HT1080 (cell line): Measurements from ENCODE around the gene COPS7A. TPM values are rescaled to one million over a fixed set of nuclear protein-coding genes. Genes with fewer than 3 reads are reported as not detected.
"Not testable (repeated sequence)": the region's sequence is repeated elsewhere in the genome, so short reads cannot be mapped to it uniquely, and the experiment has no call there.

Experiments used
- DNase-seq: peaks from one replicate; pipeline ENCODE4 v3.0.0-alpha.2; 2015; ENCODE audit warnings: low read depth
- total RNA-seq: library from RNA; depleted of rRNA; stranded (reverse); fragments of >200 nt; shearing (Covaris generic); gene quantifications from 2 replicates; pipeline ENCODE4 v1.2.3, GENCODE V29; 2014

COPS7A gene
- total RNA-seq, 1 experiment from 2014 or later = 97.5 TPM

- DNase-seq = peak; percentile 34
Measured at GRCh38 chr12:6701078-6701768, 22.6 kb upstream of the COPS7A start.

DNA sequence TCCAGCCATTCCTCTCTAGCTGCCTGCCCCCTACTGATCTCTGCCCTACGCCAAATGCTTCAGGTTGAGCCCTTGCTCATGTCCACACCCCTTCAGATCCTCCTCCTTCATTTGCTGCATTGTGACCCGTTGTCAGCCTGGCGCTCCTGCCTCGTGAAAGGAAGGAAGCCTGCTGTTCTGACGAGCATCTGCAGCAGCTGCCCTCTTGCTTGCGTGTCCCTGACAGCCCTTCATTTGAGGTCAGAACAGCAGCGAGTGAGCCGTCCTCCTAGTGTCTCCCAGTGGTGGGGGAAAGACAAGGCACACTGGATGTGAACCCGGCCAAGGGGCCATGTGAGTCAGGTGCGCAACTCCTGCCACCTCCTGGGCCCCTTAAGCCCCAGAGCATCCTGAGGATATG, 20.2 kb upstream of the COPS7A start:
- DNase-seq = peak; percentile 36

DNA sequence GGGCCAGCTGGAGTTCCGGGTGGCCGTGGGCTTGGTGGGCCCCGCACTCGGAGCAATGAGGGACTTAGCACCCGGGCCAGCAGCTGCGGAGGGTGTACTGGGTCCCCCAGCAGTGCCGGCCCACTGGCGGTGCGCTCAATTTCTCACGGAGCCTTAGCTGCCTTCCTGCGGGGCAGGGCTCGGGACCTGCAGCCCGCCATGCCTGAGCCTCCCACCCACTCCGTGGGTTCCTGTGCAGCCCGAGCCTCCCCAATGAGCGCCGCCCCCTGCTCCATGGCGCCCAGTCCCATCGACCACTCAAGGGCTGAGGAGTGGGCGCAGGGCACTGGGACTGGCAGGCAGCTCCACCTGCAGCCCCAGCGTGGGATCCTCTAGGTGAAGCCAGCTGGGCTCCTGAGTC, 15.5 kb upstream of the COPS7A start:
- not testable (repeated sequence) for DNase-seq

DNA sequence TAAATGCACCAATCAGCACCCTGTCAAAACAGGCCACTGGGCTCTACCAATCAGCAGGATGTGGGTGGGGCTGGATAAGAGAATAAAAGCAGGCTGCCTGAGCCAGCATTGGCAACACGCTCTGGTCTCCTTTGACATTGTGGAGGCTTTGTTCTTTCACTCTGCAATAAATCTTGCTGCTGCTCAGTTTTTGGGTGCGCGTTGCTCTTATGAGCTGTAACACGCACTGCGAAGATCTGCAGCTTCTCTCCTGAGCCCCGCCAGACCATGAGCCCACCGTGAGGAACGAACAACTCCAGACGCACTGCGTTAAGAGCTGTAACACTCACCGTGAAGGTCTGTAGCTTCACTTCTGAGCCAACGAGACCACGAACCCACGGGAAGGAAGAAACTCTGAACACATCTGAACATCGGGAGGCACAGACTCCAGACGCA, 14.9 kb upstream of the COPS7A start:
- DNase-seq = peak; percentile 56

- not testable (repeated sequence) for DNase-seq
Measured at GRCh38 chr12:6716031-6716873, 7.6 kb upstream of the COPS7A start.

DNA sequence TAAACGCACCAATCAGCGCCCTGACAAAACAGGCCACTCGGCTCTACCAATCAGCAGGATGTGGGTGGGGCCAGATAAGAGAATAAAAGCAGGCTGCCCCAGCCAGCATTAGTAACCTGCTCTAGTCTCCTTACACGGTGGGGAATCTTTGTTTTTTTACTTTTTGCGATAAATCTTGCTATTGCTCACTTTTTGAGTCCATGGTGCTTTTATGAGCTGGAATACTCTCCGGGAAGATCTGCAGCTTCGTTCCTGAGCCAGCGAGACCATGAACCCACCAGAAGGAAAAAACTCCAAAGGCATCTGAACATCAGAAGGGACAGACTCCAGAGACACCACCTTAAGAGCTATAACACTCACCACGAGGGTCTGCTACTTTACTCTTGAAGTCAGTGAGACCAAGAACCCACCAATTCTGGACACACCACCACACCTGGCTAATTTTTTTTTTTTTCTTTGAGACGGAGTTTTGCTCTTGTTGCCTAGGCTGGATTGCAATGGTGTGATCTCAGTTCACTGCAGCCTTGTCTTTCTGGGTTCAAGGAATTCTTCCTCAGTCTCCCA, 6.9 kb upstream of the COPS7A start:
- peak; percentile 68 for DNase-seq

- DNase-seq = no peak
Measured at GRCh38 chr12:6722863-6723262, 983 bp upstream of the COPS7A start.

GRCh38 chr12:6724409-6724797, 557 bp downstream of the COPS7A start:
- peak; percentile 44 for DNase-seq

DNA sequence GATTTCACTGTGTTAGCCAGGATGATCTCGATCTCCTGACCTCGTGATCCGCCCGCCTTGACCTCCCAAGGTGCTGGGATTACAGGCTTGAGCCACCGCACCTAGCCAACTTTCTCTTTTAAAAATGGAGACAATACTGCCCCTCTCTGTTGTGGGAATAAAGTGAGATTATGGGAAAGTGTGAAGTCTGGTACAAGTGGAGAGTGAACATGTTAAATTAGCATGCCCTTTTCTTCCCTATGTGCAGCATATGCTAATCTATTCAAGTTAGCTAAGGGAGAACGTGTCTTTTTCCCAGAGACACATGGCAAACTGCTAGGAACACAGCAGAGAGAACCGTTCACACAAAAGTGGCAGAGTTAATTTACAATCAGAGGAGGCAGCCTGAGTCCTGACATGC, 1.5 kb downstream of the COPS7A start:
- DNase-seq = no peak

DNA sequence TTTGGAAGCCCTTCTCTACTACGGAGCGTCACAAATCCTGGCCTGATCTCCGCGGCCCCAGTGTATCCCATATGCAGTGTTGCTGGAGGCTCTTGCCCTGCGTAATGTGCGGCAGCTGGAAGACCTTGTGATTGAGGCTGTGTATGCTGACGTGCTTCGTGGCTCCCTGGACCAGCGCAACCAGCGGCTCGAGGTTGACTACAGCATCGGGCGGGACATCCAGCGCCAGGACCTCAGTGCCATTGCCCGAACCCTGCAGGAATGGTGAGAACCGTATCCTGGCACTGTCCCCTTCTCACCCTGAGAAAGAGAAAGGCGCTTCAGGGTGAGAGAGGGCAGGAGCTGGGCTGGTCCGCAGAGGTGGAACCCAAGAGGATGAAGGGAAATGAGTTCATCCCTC, 5.3 kb downstream of the COPS7A start:
- no peak for DNase-seq

- no peak for DNase-seq
Measured at GRCh38 chr12:6730169-6730568, 6.3 kb downstream of the COPS7A start.

DNA sequence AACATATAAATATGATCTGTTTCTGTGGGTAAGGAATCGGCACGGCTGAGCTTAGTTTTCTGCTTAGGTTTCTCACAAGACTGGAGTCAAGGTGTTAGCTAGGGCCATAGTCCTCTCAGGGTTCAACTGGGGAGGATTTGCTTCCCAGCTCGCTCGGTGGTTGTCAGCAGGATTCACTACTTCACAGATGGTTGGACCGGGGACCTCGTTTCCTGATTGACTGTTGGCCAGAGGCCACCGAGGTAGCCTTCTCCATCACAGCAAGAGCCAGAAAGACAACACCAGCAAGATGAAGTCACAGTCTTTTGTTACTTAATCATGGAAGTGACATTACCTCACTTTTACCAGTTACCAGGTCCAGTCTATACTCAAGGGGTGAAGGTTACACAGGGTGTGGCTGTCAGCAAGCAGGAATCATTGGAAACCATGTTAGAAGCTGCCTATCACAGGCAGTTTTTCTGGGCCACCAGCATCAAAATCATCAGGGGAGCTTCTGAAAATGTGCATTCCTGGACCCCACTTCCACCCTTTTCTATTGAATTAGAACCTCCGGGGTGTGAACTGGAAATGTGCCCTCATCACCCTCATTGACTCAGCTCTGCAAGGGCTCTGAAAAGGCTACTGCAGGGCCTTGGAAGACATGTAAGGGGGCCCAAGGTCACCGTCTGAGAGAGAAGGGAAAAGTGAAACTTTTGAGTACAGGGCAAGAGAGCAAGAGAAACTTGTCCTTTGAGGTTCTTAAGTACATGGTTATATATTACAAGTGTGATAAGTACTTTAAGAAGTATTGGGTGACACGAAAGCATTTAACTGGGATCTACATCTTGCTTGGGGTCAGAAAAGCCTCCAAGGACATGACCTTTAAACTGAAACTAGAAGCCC, 10.9 kb downstream of the COPS7A start:
- no peak for DNase-seq

- DNase-seq = peak; percentile 59
Measured at GRCh38 chr12:6735448-6736191, 11.8 kb downstream of the COPS7A start.

GRCh38 chr12:6736754-6737153, 12.9 kb downstream of the COPS7A start:
- DNase-seq = no peak

DNA sequence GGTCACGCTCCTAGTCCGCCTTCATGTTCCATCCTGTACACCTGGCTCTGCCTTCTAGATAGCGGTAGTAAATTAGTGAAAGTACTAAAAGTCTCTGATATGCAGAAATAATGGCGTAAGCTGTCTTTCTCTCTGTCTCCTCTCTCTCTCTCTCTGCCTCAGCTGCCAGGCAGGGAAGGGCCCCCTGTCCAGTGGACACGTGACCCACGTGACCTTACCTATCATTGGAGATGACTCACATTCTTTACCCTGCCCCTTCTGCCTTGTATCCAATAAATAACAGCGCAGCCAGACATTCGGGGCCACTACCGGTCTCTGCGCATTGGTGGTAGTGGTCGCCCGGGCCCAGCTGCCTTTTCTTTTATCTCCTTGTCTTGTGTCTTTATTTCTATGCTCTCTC, 18.2 kb downstream of the COPS7A start:
- DNase-seq = not testable (repeated sequence)

DNA sequence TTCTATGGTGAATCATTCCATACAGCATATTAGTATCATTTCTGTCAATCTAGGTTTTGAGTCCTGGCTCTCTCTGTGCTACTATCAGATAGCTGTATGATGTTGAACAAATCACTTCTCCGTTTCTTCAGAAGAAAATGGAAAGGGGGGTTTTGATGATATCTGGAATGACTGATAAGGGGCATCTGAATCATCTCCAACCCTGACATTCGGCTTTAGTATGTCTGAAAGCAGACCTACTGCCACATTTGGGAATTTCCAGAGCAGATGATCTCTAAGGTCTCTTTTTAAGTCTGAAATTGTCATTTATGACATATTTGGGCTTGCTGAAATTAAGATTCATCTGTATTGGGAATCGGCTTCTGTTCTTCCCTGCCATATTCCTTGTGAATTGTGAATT, 19.0 kb downstream of the COPS7A start:
- DNase-seq = no peak

DNA sequence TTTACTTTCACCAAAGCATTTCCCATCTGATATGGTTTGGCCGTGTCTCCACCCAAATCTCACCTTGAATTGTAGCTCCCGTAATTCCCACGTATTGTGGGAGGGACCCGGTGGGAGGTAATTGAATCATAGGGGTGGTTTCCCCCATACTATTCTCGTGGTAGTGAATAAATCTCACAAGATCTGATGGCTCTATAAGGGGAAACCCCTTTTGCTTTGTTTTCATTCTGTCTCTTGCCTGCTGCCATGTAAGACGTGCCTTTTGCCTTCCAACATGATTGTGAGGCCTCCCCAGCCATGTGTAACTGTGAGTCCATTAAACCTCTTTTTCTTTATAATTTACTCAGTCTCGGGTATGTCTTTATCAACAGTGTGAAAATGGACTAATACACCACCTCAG, 19.5 kb downstream of the COPS7A start:
- DNase-seq = not testable (repeated sequence)

DNA sequence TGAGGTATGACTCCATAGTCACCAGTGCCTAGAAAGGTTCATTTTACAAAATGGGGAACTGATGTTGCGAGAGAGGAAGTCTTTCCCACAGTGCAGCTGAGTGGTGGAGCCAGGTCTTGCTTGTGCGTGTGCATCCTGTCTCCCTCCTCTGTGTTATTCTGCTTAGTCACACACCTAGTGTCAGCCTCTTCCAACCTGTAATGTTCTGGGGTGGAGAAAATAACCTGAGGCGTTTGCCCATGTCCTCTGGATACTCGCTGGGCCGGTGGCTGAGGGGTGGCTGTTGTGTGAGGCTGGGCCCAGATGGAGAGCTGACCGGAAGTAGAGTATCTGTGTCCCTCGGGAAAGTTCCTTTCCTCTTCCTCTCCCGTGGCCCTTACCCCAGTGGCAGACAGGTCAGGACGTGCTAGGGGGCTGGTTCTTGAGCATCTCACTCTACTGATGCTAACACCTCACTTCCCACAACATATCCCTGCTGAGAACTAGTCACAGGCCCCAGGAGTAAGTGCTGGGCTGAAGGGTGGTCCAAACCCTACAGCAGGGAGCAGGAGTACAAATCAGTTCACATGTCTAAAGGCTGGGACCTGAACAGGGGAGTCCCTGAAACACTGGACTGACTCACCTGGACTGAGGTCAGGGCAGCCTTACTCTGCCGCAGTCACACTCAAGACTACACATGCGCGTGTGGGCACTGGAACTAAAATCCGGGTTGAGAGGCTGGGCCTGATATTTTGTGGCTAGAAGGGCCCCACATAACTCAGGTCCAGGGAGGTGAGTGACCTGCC, 22.1 kb downstream of the COPS7A start:
- DNase-seq = peak; percentile 26

DNA sequence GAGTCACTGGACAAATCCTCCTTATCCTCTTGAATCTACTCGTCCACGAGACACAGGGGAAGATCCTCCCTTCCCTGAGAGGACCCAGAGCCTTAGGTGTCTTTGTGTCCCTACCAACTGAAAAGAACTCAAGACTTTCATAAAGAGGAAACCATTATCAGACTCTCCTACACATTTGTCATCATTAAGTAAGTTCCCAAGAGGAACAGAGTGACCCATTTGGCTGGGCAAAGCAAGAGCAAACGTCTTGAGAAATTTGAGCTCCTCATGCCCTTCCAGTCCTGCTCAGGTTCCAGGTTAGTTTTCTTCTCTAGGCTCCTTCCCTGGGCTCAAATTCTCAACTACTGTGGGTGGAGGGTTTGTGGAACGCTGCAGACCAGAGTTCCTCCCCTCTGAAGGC, 23.4 kb downstream of the COPS7A start:
- DNase-seq = no peak

GRCh38 chr12:6748761-6749160, 24.9 kb downstream of the COPS7A start:
- DNase-seq = no peak
